IPS DF 6.9 (cell line): ENCODE measurements around the gene MCM9.
A peak's percentile ranks its signal among the peaks of the same experiment; 100 is the strongest.

Source experiments
- DNase-seq: peaks from one replicate; pipeline ENCODE4 v3.0.0-alpha.2; 2013; ENCODE audit warnings: low read depth, low spot score
- H3K27ac ChIP-seq: one replicate; pipeline ENCODE4 v1.5.1; 2013; ENCODE audit warnings: low read length, control low read depth
- H3K27me3 ChIP-seq: 2 replicates; pipeline ENCODE4 v1.6.1; 2013; ENCODE audit warnings: mild to moderate bottlenecking, low read length; ENCODE audit not compliant: control insufficient read depth, insufficient read depth
- H3K36me3 ChIP-seq: 2 replicates; pipeline ENCODE4 v1.6.1; 2013; ENCODE audit warnings: low read length; ENCODE audit not compliant: control insufficient read depth, insufficient read depth
- H3K4me1 ChIP-seq: 2 replicates; pipeline ENCODE4 v1.6.1; 2013; ENCODE audit warnings: low read length; ENCODE audit not compliant: control insufficient read depth, insufficient read depth
- H3K4me3 ChIP-seq: 2 replicates; pipeline ENCODE4 v1.5.1; 2013; ENCODE audit warnings: mild to moderate bottlenecking, low read length
- H3K9me3 ChIP-seq: 2 replicates; pipeline ENCODE4 v1.6.1; 2013; ENCODE audit warnings: low read length, inconsistent platforms; ENCODE audit not compliant: control insufficient read depth, insufficient read depth
- WGBS: extraction: QIAGEN DNeasy Blood & Tissue Kit; methylation state at CpG from one replicate; pipeline ENCODE4 v1.1.7; 2013; ENCODE audit warnings: mixed read lengths, missing lambda C conversion rate; ENCODE audit not compliant: insufficient read length, insufficient coverage; 5-methylcytosine and 5-hydroxymethylcytosine counted together

The MCM9 gene

DNA sequence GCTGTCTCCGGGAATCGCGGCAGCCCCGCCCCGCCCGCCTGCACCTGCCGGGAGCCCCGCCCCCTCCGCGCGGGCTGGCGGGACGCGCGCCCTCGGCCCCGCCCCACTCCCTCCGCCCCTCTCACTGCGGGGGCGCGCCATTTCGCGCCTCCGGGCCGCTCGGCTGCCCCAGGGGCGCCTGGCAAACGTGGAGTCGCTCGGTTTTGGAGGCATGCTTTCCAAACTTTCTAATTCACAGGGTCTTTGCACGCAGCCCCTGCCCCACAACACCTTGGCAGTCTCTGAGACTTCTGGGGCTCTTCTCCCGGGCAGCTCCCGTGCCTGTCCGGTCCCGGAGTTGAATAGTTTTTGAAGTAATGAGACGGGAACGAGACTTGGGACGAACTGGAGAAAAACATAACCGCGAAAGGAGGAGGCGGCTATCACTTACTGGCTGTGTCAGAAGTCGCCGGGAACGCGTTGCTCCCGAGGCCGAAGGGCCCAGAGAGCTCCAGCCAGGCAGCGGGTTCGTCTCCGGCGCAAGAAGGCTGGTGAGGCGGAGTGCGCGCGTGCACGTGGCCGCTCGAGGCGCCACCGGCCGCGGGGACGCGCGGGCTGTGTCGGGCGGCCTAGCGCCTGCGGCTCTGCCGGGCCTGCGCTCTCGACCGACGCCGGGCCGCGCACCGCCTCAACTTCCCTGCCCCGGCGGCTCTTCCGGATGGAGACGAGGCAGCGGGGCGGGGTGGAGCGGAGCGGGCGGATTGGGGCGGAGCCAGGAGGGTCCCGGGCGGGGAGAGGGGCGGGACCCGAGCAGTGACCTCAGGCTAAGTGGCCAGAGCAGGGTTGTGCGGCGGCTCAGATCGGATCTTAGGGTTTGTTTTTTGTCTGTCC lies at the start of gene MCM9:
Gene MCM9, minus strand, starts transcription at position 699 of the 870 bp plus-strand sequence. CDS start 3,436 bp downstream, outside the sequence.
- DNase-seq: peak; percentile 64
- Histone ChIP-seq H3K9me3 (no peaks in the 10 kb centered on the region), H3K27ac (no peak within 1 kb of the TSS), H3K36me3 (peaks cover 2% of the 10 kb centered on the region; the same call in 1 of the 2 replicates), H3K27me3 (no peaks in the 10 kb centered on the region), H3K4me1 (no peaks in the 10 kb centered on the region), H3K4me3 (peak within 1 kb of the TSS; percentile 74)
- no CpG with 5 or more reads among the region's 95 CpGs for WGBS

DNA sequence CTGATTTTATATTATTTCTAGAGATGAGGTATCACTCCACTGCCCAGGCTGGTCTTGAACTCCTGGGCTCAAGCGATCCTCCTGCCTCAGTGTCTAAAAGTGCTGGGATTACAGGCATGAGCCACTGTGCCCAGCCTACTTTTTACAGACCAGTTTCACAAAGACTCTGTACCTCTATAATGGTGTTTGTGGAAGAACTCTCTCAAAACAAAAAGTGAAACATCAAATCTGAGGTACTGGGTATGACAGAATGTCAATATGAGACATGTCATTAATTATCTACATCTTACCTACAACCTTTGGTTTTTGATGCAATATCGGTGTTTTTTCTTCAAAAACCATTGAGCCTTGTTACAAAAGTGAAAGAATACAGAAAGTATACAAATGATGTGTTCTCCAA lies 49.4 kb upstream of the MCM9 start:
- Histone ChIP-seq H3K36me3 (no peaks in the 10 kb centered on the region), H3K4me3 (no peak overlapping the region), H3K9me3 (no peaks in the 10 kb centered on the region), H3K27ac (no peak overlapping the region), H3K27me3 (no peaks in the 10 kb centered on the region), H3K4me1 (no peaks in the 10 kb centered on the region)
- WGBS: no CpG with 5 or more reads among the region's 2 CpGs
- DNase-seq: no peak

GRCh38 chr6:118982575-118982911 lies 47.6 kb upstream of the MCM9 start:
- no peak for DNase-seq
- Histone ChIP-seq H3K4me1 (no peaks in the 10 kb centered on the region), H3K27me3 (no peaks in the 10 kb centered on the region), H3K27ac (no peak overlapping the region), H3K9me3 (no peaks in the 10 kb centered on the region), H3K36me3 (no peaks in the 10 kb centered on the region; the same call in 1 of the 2 replicates), H3K4me3 (no peak overlapping the region)
- no CpG with 5 or more reads among the region's 3 CpGs for WGBS

- H3K4me3 ChIP-seq: no peak overlapping the region
- no peaks in the 10 kb centered on the region for H3K27me3 ChIP-seq
- WGBS: no CpG with 5 or more reads among the region's 6 CpGs
- H3K4me1 ChIP-seq: no peaks in the 10 kb centered on the region
- no peak overlapping the region for H3K27ac ChIP-seq
- no peaks in the 10 kb centered on the region for H3K9me3 ChIP-seq
- H3K36me3 ChIP-seq: no peaks in the 10 kb centered on the region; the same call in 1 of the 2 replicates
- DNase-seq: no peak
Measured at GRCh38 chr6:118981884-118982574, 47.1 kb upstream of the MCM9 start.

- Histone ChIP-seq H3K36me3 (no peaks in the 10 kb centered on the region; the same call in 1 of the 2 replicates), H3K4me1 (no peaks in the 10 kb centered on the region), H3K9me3 (no peaks in the 10 kb centered on the region), H3K4me3 (no peak overlapping the region), H3K27ac (no peak overlapping the region), H3K27me3 (no peaks in the 10 kb centered on the region)
- WGBS: no CpG with 5 or more reads among the region's 5 CpGs
- no peak for DNase-seq
Measured at GRCh38 chr6:118980063-118980462, 45.1 kb upstream of the MCM9 start.

GRCh38 chr6:118974790-118975189 lies 39.8 kb upstream of the MCM9 start:
- WGBS: no CpG with 5 or more reads among the region's 1 CpG
- Histone ChIP-seq H3K36me3 (no peaks in the 10 kb centered on the region; the same call in 1 of the 2 replicates), H3K4me1 (peaks cover 3% of the 10 kb centered on the region; the same call in 1 of the 2 replicates), H3K9me3 (no peaks in the 10 kb centered on the region), H3K27ac (no peak overlapping the region), H3K27me3 (no peaks in the 10 kb centered on the region), H3K4me3 (no peak overlapping the region)
- no peak for DNase-seq

DNA sequence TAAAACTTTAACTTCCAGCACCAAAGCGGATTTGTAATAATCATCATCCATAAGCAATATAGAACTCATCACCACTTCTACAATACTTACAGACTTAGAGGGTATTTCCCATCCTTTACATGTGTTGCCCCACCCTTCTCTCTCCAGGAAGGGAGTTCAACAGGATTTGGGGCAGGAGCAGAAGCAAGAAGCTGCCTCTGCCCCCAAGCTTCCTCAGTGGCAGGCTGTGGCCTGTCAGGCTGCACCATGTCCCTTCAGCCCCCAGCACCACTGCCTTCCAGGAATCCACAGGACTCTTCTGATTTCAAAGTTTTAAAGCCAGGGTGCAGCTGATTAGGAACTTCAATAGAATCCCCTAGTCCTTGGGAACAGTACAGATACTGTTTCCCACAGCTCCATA lies 36.7 kb upstream of the MCM9 start:
- H3K27me3 ChIP-seq: no peaks in the 10 kb centered on the region
- no peak overlapping the region for H3K4me3 ChIP-seq
- no peak overlapping the region for H3K27ac ChIP-seq
- peaks cover 3% of the 10 kb centered on the region; the same call in 1 of the 2 replicates for H3K4me1 ChIP-seq
- H3K36me3 ChIP-seq: no peaks in the 10 kb centered on the region
- DNase-seq: no peak
- no CpG with 5 or more reads among the region's 1 CpG for WGBS
- H3K9me3 ChIP-seq: no peaks in the 10 kb centered on the region

- no CpG with 5 or more reads among the region's 3 CpGs for WGBS
- no peaks in the 10 kb centered on the region for H3K9me3 ChIP-seq
Measured at GRCh38 chr6:118970866-118971265, 35.9 kb upstream of the MCM9 start.

DNA sequence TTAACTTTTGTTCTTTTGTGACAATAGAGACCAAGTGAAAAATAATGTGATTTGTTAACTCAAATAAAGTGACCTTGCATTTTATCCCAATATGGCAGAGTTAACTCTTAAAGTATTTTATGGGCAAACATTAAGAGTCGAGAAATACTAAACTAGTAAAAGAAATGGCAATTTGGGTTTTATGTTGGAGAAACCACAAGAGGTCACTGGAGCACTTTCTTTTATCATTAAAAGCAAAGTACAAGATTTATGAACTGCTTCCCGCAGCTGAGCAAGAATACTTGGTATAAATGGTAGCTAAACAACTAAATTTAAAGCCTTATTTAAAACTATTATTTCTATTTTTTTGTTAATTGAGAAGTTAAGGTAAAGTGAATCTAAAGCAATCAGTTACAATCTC lies 33.5 kb upstream of the MCM9 start:
- DNase-seq: peak; percentile 9
- H3K9me3 ChIP-seq: no peaks in the 10 kb centered on the region

More at GRCh38 chr6:118970866-118971265, 35.9 kb upstream of the MCM9 start:
- H3K4me1 ChIP-seq: peaks cover 3% of the 10 kb centered on the region; the same call in 1 of the 2 replicates
- no peak for DNase-seq
- no peaks in the 10 kb centered on the region for H3K36me3 ChIP-seq
- H3K27me3 ChIP-seq: no peaks in the 10 kb centered on the region
- no peak overlapping the region for H3K4me3 ChIP-seq
- no peak overlapping the region for H3K27ac ChIP-seq

GRCh38 chr6:118967239-118967638 lies 32.3 kb upstream of the MCM9 start:
- H3K9me3 ChIP-seq: no peaks in the 10 kb centered on the region
- DNase-seq: no peak
- no peak overlapping the region for H3K27ac ChIP-seq
- no CpG with 5 or more reads among the region's 2 CpGs for WGBS
- H3K4me3 ChIP-seq: no peak overlapping the region
- no peaks in the 10 kb centered on the region for H3K27me3 ChIP-seq
- H3K4me1 ChIP-seq: peaks cover 3% of the 10 kb centered on the region; the same call in 1 of the 2 replicates
- no peaks in the 10 kb centered on the region for H3K36me3 ChIP-seq

More for the DNA sequence above, 33.5 kb upstream of the MCM9 start:
- H3K36me3 ChIP-seq: no peaks in the 10 kb centered on the region
- no CpG with 5 or more reads among the region's 2 CpGs for WGBS
- H3K27me3 ChIP-seq: no peaks in the 10 kb centered on the region
- peaks cover 3% of the 10 kb centered on the region; the same call in 1 of the 2 replicates for H3K4me1 ChIP-seq
- no peak overlapping the region for H3K27ac ChIP-seq
- no peak overlapping the region for H3K4me3 ChIP-seq
